GM23338 (cell line): ENCODE data around the gene SLC35D1. TPM values are rescaled to one million over a fixed set of nuclear protein-coding genes. Genes with fewer than 3 reads are reported as not detected.

Experiments
- ATAC-seq: fragments of 200-7000 bp; cut with Tn5 transposase; 3 replicates; pipeline ENCODE4 v1.9.1; 2020
- DNase-seq: peaks from one replicate; pipeline ENCODE4 v3.0.0-alpha.2; 2015; ENCODE audit warnings: low spot score
- H2AFZ ChIP-seq: fragments of 200-600 bp; sonication (generic); 2 replicates; pipeline ENCODE4 v1.8.0; 2016; ENCODE audit warnings: antibody characterized with exemption, mild to moderate bottlenecking, moderate library complexity
- H3F3A ChIP-seq: fragments of 200-600 bp; sonication (generic); replicated peaks from 2 replicates; pipeline ENCODE4 v1.8.0; 2017; ENCODE audit warnings: antibody characterized with exemption, mixed run types, low read depth
- H3K27ac ChIP-seq: fragments of 200-600 bp; sonication (generic); 2 replicates; pipeline ENCODE4 v1.6.1; 2016; ENCODE audit warnings: low read depth
- H3K27me3 ChIP-seq: fragments of 200-600 bp; sonication (generic); 2 replicates; pipeline ENCODE4 v1.8.0; 2016; ENCODE audit warnings: mild to moderate bottlenecking, mixed run types, moderate library complexity; ENCODE audit not compliant: insufficient read depth
- H3K36me3 ChIP-seq: fragments of 200-600 bp; sonication (generic); 2 replicates; pipeline ENCODE4 v1.8.0; 2016; ENCODE audit warnings: mild to moderate bottlenecking; ENCODE audit not compliant: insufficient read depth
- H3K4me1 ChIP-seq: fragments of 200-600 bp; sonication (generic); 2 replicates; pipeline ENCODE4 v1.8.0; 2016; ENCODE audit warnings: mild to moderate bottlenecking, moderate library complexity; ENCODE audit not compliant: insufficient read depth
- H3K4me2 ChIP-seq: fragments of 200-600 bp; sonication (generic); 2 replicates; pipeline ENCODE4 v1.7.1; 2017; ENCODE audit warnings: mixed run types
- H3K4me3 ChIP-seq: fragments of 200-600 bp; sonication (generic); 2 replicates; pipeline ENCODE4 v1.6.1; 2016; ENCODE audit warnings: mixed run types
- H3K79me2 ChIP-seq: fragments of 200-600 bp; sonication (generic); replicated peaks from 2 replicates; pipeline ENCODE4 v1.8.0; 2017; ENCODE audit warnings: mild to moderate bottlenecking; ENCODE audit not compliant: insufficient read depth
- H3K9me2 ChIP-seq: fragments of 200-600 bp; sonication (generic); 2 replicates; pipeline ENCODE4 v1.8.0; 2017; ENCODE audit not compliant: insufficient read depth
- H4K20me1 ChIP-seq: fragments of 200-600 bp; sonication (generic); replicated peaks from 2 replicates; pipeline ENCODE4 v1.8.0; 2017; ENCODE audit warnings: mild to moderate bottlenecking; ENCODE audit not compliant: insufficient read depth
- H3K27ac Mint-ChIP-seq: 2 replicates; pipeline ENCODE4 v1.8.0; 2020; ENCODE audit warnings: inconsistent platforms, mild to moderate bottlenecking, moderate library complexity, mixed read lengths
- H3K27me3 Mint-ChIP-seq: 3 replicates; pipeline ENCODE4 v1.8.0; 2022; ENCODE audit warnings: low read depth, mild to moderate bottlenecking, moderate library complexity, mixed read lengths, inconsistent platforms; ENCODE audit not compliant: insufficient read depth, poor library complexity
- H3K36me3 Mint-ChIP-seq: 3 replicates; pipeline ENCODE4 v1.8.0; 2021; ENCODE audit warnings: low read depth, mild to moderate bottlenecking, inconsistent platforms, moderate library complexity, mixed read lengths
- H3K4me1 Mint-ChIP-seq: 3 replicates; pipeline ENCODE4 v1.8.0; 2020; ENCODE audit warnings: mild to moderate bottlenecking, inconsistent platforms, mixed read lengths
- H3K4me3 Mint-ChIP-seq: 3 replicates; pipeline ENCODE4 v1.8.0; 2021; ENCODE audit warnings: moderate library complexity, mild to moderate bottlenecking, inconsistent platforms, mixed read lengths
- H3K9me3 Mint-ChIP-seq: 3 replicates; pipeline ENCODE4 v1.8.0; 2020; ENCODE audit warnings: moderate library complexity, mild to moderate bottlenecking, inconsistent platforms, mixed read lengths
- CREB1 ChIP-seq: fragments of 250-450 bp; sonication (Bioruptor Pico); IDR thresholded peaks from 2 replicates; pipeline ENCODE4 v1.5.0; 2020; ENCODE audit warnings: low read depth, mild to moderate bottlenecking, moderate library complexity
- ETS1 ChIP-seq: IDR thresholded peaks from 2 replicates; pipeline ENCODE4 v1.6.1; 2016; ENCODE audit warnings: antibody characterized with exemption
- EZH2 ChIP-seq: fragments of 200-600 bp; sonication (generic); IDR thresholded peaks from one replicate; pipeline ENCODE4 v1.8.0; 2017; ENCODE audit warnings: antibody characterized with exemption, mild to moderate bottlenecking, low read depth; ENCODE audit not compliant: unreplicated experiment
- EZH2phosphoT487 ChIP-seq: fragments of 200-600 bp; sonication (generic); IDR thresholded peaks from one replicate; pipeline ENCODE4 v1.8.1; 2018; ENCODE audit warnings: antibody characterized with exemption; ENCODE audit not compliant: unreplicated experiment
- JUNB ChIP-seq: IDR thresholded peaks from one replicate; pipeline ENCODE4 v1.6.1; 2016; ENCODE audit warnings: antibody characterized with exemption; ENCODE audit not compliant: unreplicated experiment
- NANOG ChIP-seq: IDR thresholded peaks from 2 replicates; pipeline ENCODE4 v1.6.1; 2016; ENCODE audit warnings: antibody characterized with exemption, borderline replicate concordance
- POLR2AphosphoS5 ChIP-seq: IDR thresholded peaks from 2 replicates; pipeline ENCODE4 v1.6.1; 2016; ENCODE audit warnings: antibody characterized with exemption, low read depth
- REST ChIP-seq: IDR thresholded peaks from one replicate; pipeline ENCODE4 v1.6.1; 2018; ENCODE audit warnings: antibody characterized with exemption; ENCODE audit not compliant: unreplicated experiment
- STAT1 ChIP-seq: IDR thresholded peaks from one replicate; pipeline ENCODE4 v1.6.1; 2016; ENCODE audit warnings: antibody characterized with exemption; ENCODE audit not compliant: unreplicated experiment
- ZNF114 ChIP-seq: fragments of 250-450 bp; sonication (Bioruptor Pico); IDR thresholded peaks from 2 replicates; pipeline ENCODE4 v1.5.0; 2020; ENCODE audit warnings: mild to moderate bottlenecking, moderate library complexity
- ZNF331 ChIP-seq: fragments of 250-450 bp; sonication (Bioruptor Pico); IDR thresholded peaks from 2 replicates; pipeline ENCODE4 v1.5.0; 2020; ENCODE audit warnings: low read depth, mild to moderate bottlenecking, moderate library complexity
- ZNF462 ChIP-seq: fragments of 250-450 bp; sonication (Bioruptor Pico); IDR thresholded peaks from 2 replicates; pipeline ENCODE4 v1.5.0; 2020; ENCODE audit warnings: mild to moderate bottlenecking, moderate library complexity
- long read RNA-seq: library from polyadenylated mRNA; unstranded; transcript quantifications from one replicate; pipeline ENCODE4 v2.0.0, GENCODE V29; 2020; ENCODE audit not compliant: unreplicated experiment
- polyA plus RNA-seq: library from polyadenylated mRNA; unstranded; fragments of >200 nt; fragmentation: Nextera tagmentation; extraction: Ambion mirVana; gene quantifications from 2 replicates; pipeline ENCODE4 v1.2.1, GENCODE V29; 2016
- total RNA-seq: library from RNA; depleted of rRNA; stranded (reverse); fragments of >200 nt; shearing (Covaris generic); gene quantifications from 2 replicates; pipeline ENCODE4 v1.2.3, GENCODE V29; 2014; rRNA removed

SLC35D1 gene
- total RNA-seq (2.8 and 3.0 TPM in 2 replicates), polyA plus RNA-seq (0.68 and 0.82 TPM in 2 replicates)
- long read RNA-seq, result 0 reads

GRCh38 chr1:67053785-67054772, at the start of gene SLC35D1:
TSS of gene SLC35D1 (minus strand) at chr1:67054148. CDS start at chr1:67054013, 135 bp downstream.
- peak within 1 kb of the TSS; percentile 93 for H3K4me2 ChIP-seq
- ATAC-seq (peak; percentile 89), DNase-seq (peak; percentile 90)
- no peaks in the 10 kb centered on the region; the same call in 2 of the 3 replicates for H3K9me3 Mint-ChIP-seq
- no peaks in the 10 kb centered on the region for H3F3A ChIP-seq
- peak within 1 kb of the TSS; percentile 85 for H3K4me3 ChIP-seq
- 0 out of 2 replicates have a peak within 1 kb of the TSS, but pooled peaks have one; percentile 73 for H3K27ac Mint-ChIP-seq
- H3K4me1 Mint-ChIP-seq, result peaks cover 21% of the 10 kb centered on the region
- H3K9me2 ChIP-seq, result no peaks in the 10 kb centered on the region
- no peaks in the 10 kb centered on the region for H3K36me3 ChIP-seq
- peaks cover 14% of the 10 kb centered on the region for H3K4me1 ChIP-seq
- H4K20me1 ChIP-seq, result no peaks in the 10 kb centered on the region
- H3K27me3 Mint-ChIP-seq, result no peaks in the 10 kb centered on the region
- no peaks in the 10 kb centered on the region; the same call in 2 of the 3 replicates for H3K36me3 Mint-ChIP-seq
- H3K27me3 ChIP-seq, result peaks cover 18% of the 10 kb centered on the region
- peak within 1 kb of the TSS; percentile 84 for H3K27ac ChIP-seq
- H3K79me2 ChIP-seq, result no peaks in the 10 kb centered on the region
- H3K4me3 Mint-ChIP-seq, result peak within 1 kb of the TSS; percentile 81
- H2AFZ ChIP-seq, result peak within 1 kb of the TSS; percentile 96
- TF ChIP-seq JUNB (no peak), REST (no peak), POLR2AphosphoS5 (peak; percentile 50; the same call in 1 of the 2 replicates), STAT1 (no peak), EZH2 (no peak), CREB1 (CRISPR knock-in tag) (peak; percentile 35; the same call in 1 of the 2 replicates), ETS1 (0 out of 2 replicates have a peak, but pooled peaks have one; percentile 12), ZNF462 (CRISPR knock-in tag) (no peak), EZH2phosphoT487 (no peak), ZNF114 (CRISPR knock-in tag) (no peak), NANOG (no peak), ZNF331 (no peak)
